ENCODE data around the gene PDE4D.
"Not testable (repeated sequence)": the region's sequence is repeated elsewhere in the genome, so short reads cannot be mapped to it uniquely, and the experiment has no call there.

Gene PDE4D

GRCh38 chr5:59703789-59704188 is 189.7 kb downstream of the PDE4D start:
- DNase-seq (ENCODE audit: low read depth), result no peak

GRCh38 chr5:59698207-59699178 is 195.0 kb downstream of the PDE4D start:
- no peak for DNase-seq (ENCODE audit: low read depth)

- DNase-seq (ENCODE audit: low read depth), result no peak
Observed at GRCh38 chr5:59694411-59694810, 199.1 kb downstream of the PDE4D start.

GRCh38 chr5:59693492-59694309 is 199.8 kb downstream of the PDE4D start:
- no peak for DNase-seq (ENCODE audit: low read depth)

- DNase-seq (ENCODE audit: low read depth), result no peak
Observed at GRCh38 chr5:59685793-59686192, 207.7 kb downstream of the PDE4D start.

- no peak for DNase-seq (ENCODE audit: low read depth)
Observed at GRCh38 chr5:59685191-59685530, 208.4 kb downstream of the PDE4D start.

- DNase-seq (ENCODE audit: low read depth), result no peak
Observed at GRCh38 chr5:59684388-59685190, 208.9 kb downstream of the PDE4D start.

- no peak for DNase-seq (ENCODE audit: low read depth)
Observed at GRCh38 chr5:59683311-59683710, 210.2 kb downstream of the PDE4D start.

- no peak for DNase-seq (ENCODE audit: low read depth)
Observed at GRCh38 chr5:59682542-59682941, 211.0 kb downstream of the PDE4D start.

GRCh38 chr5:59678943-59679342 is 214.6 kb downstream of the PDE4D start:
- no peak for DNase-seq (ENCODE audit: low read depth)

GRCh38 chr5:59674763-59675162 is 218.8 kb downstream of the PDE4D start:
- DNase-seq (ENCODE audit: low read depth), result no peak

- DNase-seq (ENCODE audit: low read depth), result no peak
Observed at GRCh38 chr5:59673438-59674058, 220.0 kb downstream of the PDE4D start.

- no peak for DNase-seq (ENCODE audit: low read depth)
Observed at GRCh38 chr5:59666440-59667068, 227.0 kb downstream of the PDE4D start.

GRCh38 chr5:59665832-59666203 is 227.7 kb downstream of the PDE4D start:
- DNase-seq (ENCODE audit: low read depth), result not testable (repeated sequence)

GRCh38 chr5:59665086-59665831 is 228.3 kb downstream of the PDE4D start:
- DNase-seq (ENCODE audit: low read depth), result no peak

GRCh38 chr5:59661954-59662615 is 231.4 kb downstream of the PDE4D start:
- DNase-seq (ENCODE audit: low read depth), result no peak

- DNase-seq (ENCODE audit: low read depth), result no peak
Observed at GRCh38 chr5:59661311-59661710, 232.2 kb downstream of the PDE4D start.

- DNase-seq (ENCODE audit: low read depth), result no peak
Observed at GRCh38 chr5:59660737-59661136, 232.8 kb downstream of the PDE4D start.

GRCh38 chr5:59656351-59657254 is 236.9 kb downstream of the PDE4D start:
- DNase-seq (ENCODE audit: low read depth), result no peak

Data from T follicular helper cell (primary cell).